GM12891 (cell line): Measurements from ENCODE around the gene CHST6.

Experiments
- POLR2A ChIP-seq: IDR thresholded peaks from 2 replicates; pipeline ENCODE4 v1.6.1; 2011; ENCODE audit warnings: low read depth, low read length, control low read depth
- POLR2AphosphoS5 ChIP-seq: IDR thresholded peaks from 2 replicates; pipeline ENCODE4 v1.6.1; 2011; ENCODE audit warnings: low read depth, low read length, control low read depth

GRCh38 chr16:75497558-75497957, 2.3 kb upstream of the CHST6 start:
- no peak for TF ChIP-seq POLR2A
- no peak for TF ChIP-seq POLR2AphosphoS5
